Measurements from ENCODE around the gene CBFA2T3. TPM values are rescaled to one million over a fixed set of nuclear protein-coding genes. Genes with fewer than 3 reads are reported as not detected.

Gene CBFA2T3
- total and polyA plus RNA-seq, 10 donors: 8.4 to 59.8 (median 26.3) TPM

- intact Hi-C loops (cut with DNase I; ENCODE audit: low total_unique reads): no loop called here
- TF ChIP-seq CTCF (IDR thresholded peaks at IDR 0.05 in 8 of 11, conservative IDR thresholded peaks at IDR 0.05 in 3 of 11) (no peak), POLR2AphosphoS5 (IDR thresholded peaks at IDR 0.05) (no peak), POLR2A (IDR thresholded peaks at IDR 0.05) (no peak)
- no peak overlapping the region for H3K4me3 ChIP-seq
- H3K27ac ChIP-seq: no peak overlapping the region
- DNase-seq: no peak
- 92 to 98% (median 95%) methylated on average over 13 of the region's 13 CpGs for WGBS, 5 donors
- H3K27me3 ChIP-seq (replicated peaks in 1 of 7): no peaks in the 10 kb centered on the region
- H3K36me3 ChIP-seq: peaks cover 0 to 79% (median 25%) of the 10 kb centered on the region in 6 donors
- no peaks in the 10 kb centered on the region for H3K9me3 ChIP-seq
- no peaks in the 10 kb centered on the region for H3K4me1 ChIP-seq
Observed at GRCh38 chr16:88833086-88833485, 143.9 kb downstream of the CBFA2T3 start.

- no peak overlapping the region for H3K27ac ChIP-seq
- 81 to 91% (median 89%) methylated on average over 13 of the region's 13 CpGs for WGBS, 5 donors
- no peak for DNase-seq
- TF ChIP-seq CTCF (IDR thresholded peaks at IDR 0.05 in 8 of 11, conservative IDR thresholded peaks at IDR 0.05 in 3 of 11) (no peak), POLR2AphosphoS5 (IDR thresholded peaks at IDR 0.05) (peak in 2 of 3 donors; percentile 21 to 65), POLR2A (IDR thresholded peaks at IDR 0.05) (no peak)
- H3K4me3 ChIP-seq: no peak overlapping the region
- no peaks in the 10 kb centered on the region for H3K4me1 ChIP-seq
- intact Hi-C loops (cut with DNase I; ENCODE audit: low total_unique reads): no loop called here
- no peaks in the 10 kb centered on the region for H3K27me3 ChIP-seq (replicated peaks in 1 of 7)
- no peaks in the 10 kb centered on the region for H3K9me3 ChIP-seq
- peaks cover 0 to 79% (median 32%) of the 10 kb centered on the region in 6 donors for H3K36me3 ChIP-seq
Observed at GRCh38 chr16:88831838-88832237, 145.2 kb downstream of the CBFA2T3 start.

- DNase-seq: no peak
- Histone ChIP-seq H3K4me1 (no peaks in the 10 kb centered on the region), H3K9me3 (no peaks in the 10 kb centered on the region), H3K4me3 (no peak overlapping the region), H3K27me3 (replicated peaks in 1 of 7) (no peaks in the 10 kb centered on the region), H3K36me3 (peaks cover 0 to 83% (median 34%) of the 10 kb centered on the region in 6 donors), H3K27ac (no peak overlapping the region)
- TF ChIP-seq POLR2AphosphoS5 (IDR thresholded peaks at IDR 0.05): no peak
- TF ChIP-seq POLR2A (IDR thresholded peaks at IDR 0.05): no peak
- no peak for TF ChIP-seq CTCF (IDR thresholded peaks at IDR 0.05 in 8 of 11, conservative IDR thresholded peaks at IDR 0.05 in 3 of 11)
- intact Hi-C loops (cut with DNase I; ENCODE audit: low total_unique reads): no loop called here
- WGBS, 5 donors: 86 to 94% (median 92%) methylated on average over 8 to 14 of the region's 14 CpGs
Observed at GRCh38 chr16:88830783-88831182, 146.2 kb downstream of the CBFA2T3 start.

- 77 to 88% (median 82%) methylated on average over 11 of the region's 11 CpGs for WGBS, 5 donors
- peaks cover 0 to 83% (median 32%) of the 10 kb centered on the region in 6 donors for H3K36me3 ChIP-seq
- H3K27ac ChIP-seq: no peak overlapping the region
- no peaks in the 10 kb centered on the region for H3K4me1 ChIP-seq
- no peak overlapping the region for H3K4me3 ChIP-seq
- DNase-seq: no peak
- intact Hi-C loops (cut with DNase I; ENCODE audit: low total_unique reads): no loop called here
- no peak for TF ChIP-seq POLR2AphosphoS5 (IDR thresholded peaks at IDR 0.05)
- no peak for TF ChIP-seq CTCF (IDR thresholded peaks at IDR 0.05 in 8 of 11, conservative IDR thresholded peaks at IDR 0.05 in 3 of 11)
- no peak for TF ChIP-seq POLR2A (IDR thresholded peaks at IDR 0.05)
- no peaks in the 10 kb centered on the region for H3K9me3 ChIP-seq
- H3K27me3 ChIP-seq (replicated peaks in 1 of 7): no peaks in the 10 kb centered on the region
Observed at GRCh38 chr16:88830258-88830657, 146.7 kb downstream of the CBFA2T3 start.

Measured in spleen (tissue), 11 donors.